ENCODE measurements around the gene RHOG.
A peak's percentile ranks its signal among the peaks of the same experiment; 100 is the strongest.

DNA sequence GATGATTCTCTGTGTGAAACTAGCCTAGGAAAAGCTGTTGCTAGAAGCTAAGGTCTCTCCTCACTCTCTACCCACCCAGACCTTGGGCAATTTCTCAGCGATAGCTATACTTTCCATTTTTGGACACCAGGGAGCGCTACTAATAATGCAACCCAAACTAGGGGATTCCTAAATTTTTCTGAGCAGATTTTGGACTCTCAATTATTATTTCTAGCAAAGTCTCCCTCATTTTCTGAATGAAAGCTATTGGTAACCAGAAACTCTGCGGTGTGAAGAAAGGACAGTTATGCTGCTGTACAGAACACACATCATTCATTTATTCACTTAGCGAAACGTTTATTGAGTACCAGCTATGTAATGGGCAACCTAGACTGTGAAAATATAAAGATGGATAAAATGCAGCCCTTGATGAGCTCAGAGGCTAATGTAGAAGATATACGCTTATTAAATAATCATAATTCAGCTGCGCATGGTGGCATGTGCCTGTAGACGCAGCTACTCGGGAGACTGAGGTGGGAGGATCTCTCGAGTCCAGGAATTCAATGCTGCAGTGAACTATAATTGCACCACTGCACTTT lies 8.6 kb upstream of the RHOG start:
- TF ChIP-seq, protein P1, sequence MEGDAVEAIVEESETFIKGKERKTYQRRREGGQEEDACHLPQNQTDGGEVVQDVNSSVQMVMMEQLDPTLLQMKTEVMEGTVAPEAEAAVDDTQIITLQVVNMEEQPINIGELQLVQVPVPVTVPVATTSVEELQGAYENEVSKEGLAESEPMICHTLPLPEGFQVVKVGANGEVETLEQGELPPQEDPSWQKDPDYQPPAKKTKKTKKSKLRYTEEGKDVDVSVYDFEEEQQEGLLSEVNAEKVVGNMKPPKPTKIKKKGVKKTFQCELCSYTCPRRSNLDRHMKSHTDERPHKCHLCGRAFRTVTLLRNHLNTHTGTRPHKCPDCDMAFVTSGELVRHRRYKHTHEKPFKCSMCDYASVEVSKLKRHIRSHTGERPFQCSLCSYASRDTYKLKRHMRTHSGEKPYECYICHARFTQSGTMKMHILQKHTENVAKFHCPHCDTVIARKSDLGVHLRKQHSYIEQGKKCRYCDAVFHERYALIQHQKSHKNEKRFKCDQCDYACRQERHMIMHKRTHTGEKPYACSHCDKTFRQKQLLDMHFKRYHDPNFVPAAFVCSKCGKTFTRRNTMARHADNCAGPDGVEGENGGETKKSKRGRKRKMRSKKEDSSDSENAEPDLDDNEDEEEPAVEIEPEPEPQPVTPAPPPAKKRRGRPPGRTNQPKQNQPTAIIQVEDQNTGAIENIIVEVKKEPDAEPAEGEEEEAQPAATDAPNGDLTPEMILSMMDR (IDR thresholded peaks at IDR 0.05; ENCODE audit: poor library complexity): peak; percentile 77
- TF ChIP-seq EZH2 (IDR thresholded peaks at IDR 0.05; ENCODE audit: borderline replicate concordance) (no peak), EZH2phosphoT487 (IDR thresholded peaks at IDR 0.05; ENCODE audit: low read depth, severe bottlenecking, unreplicated experiment) (no peak)
